HG03571 (cell line): Measurements from ENCODE around the gene MBTPS1.

ENCODE experiments used
- ATAC-seq: cut with Tn5 transposase; IDR thresholded peaks from one replicate; pipeline ENCODE4 v1.9.1; 2021; ENCODE audit not compliant: unreplicated experiment

MBTPS1 gene

DNA sequence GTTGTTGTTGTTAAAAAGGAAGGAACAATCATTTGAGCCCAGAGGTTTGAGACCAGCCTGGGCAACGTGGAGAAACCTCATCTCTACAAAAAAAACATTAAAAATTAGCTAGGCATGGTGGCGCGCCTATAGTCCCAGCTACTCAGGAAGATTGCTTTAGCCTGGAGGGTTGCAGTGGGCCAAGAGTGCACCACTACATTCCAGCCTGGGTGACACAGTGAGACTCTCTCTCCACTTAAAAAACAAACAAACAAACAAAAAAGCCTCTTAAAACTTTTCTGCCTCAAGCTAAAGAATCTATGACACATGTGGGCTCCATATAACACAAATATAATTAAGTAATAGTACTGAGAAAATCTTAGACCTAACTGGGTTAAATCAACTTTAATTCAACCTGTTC, 12.5 kb downstream of the MBTPS1 start:
- ATAC-seq, result no peak

DNA sequence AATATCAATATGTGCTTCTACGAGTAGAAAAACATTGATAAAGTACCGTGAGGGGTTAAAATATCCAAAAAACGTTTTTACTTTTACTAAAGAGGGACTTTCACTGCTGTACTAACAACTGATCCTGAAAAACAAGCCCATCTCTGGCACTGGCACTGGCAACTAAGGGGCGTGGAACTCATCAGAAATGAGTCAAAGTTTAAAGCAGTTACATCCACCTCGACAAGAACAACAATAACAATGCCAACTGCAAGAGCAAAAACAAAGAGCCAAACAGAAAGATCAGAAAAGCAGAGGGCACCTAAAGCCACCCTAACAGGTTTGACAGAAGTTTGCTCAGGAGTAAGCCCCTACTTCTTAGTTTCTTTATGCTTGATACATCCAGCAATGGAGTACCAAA, 13.1 kb downstream of the MBTPS1 start:
- ATAC-seq, result no peak

DNA sequence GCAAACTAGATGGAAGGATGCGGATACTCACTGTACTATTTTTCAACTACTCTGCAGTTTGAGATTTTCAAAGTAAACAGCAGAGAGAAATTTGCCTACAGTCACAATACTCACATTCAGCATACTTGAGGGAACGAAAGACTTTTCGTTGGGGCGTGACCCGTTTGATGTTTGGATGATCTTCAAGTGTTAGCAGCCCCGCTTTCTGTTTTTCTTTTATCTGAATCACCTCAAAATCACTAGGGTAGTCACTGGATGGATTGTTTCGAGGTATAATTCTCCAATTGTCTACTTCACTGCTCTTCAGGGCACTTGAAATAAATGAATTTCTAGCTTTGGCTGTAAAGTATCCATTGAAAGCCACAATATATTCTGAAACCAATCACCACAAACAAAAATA, 17.8 kb downstream of the MBTPS1 start:
- ATAC-seq, result no peak

DNA sequence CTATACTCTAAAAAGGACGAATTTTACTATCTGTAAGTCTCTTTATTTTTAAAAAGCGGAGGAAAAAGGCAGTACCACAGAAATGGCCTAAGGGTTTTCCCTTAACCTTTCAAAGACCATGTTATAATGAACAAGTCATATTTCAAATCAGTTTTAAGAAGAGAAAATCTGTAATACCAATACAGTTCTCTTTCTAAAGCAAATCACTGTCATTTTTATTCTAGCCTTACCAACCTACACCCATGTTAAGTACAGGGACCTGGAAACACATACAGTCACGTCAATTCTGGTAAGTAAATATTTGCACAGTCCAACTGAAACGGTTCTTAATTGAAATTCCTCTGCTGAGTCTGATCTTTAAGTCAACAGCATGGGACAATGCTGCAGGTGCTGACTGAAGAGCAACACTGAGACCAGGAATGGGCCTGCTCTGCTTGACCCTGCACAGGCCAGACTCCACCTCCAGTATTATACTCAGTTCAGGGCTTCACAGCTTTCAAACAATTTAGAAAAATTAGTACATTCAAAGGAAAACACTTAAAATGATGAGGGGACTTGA, 20.2 kb downstream of the MBTPS1 start:
- ATAC-seq, result no peak

DNA sequence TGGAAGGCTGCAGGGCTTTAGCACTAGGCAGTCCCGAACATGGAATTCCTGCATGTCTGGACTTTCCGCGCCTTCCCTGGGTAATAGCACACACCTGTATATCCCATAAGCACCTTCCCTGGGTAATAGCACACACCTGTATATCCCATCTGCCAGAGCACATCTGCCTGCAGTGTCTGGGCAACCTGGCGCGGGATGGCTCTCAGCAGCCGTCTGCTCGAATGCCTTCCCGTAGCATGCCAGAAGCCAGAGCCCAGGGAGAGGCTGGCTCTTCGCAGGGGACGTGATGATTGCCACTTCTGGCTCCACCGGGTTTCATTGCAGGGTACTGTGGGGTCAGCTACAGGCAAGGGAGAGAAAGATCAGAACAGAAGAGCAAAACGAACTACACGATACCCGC, 21.3 kb downstream of the MBTPS1 start:
- no peak for ATAC-seq

DNA sequence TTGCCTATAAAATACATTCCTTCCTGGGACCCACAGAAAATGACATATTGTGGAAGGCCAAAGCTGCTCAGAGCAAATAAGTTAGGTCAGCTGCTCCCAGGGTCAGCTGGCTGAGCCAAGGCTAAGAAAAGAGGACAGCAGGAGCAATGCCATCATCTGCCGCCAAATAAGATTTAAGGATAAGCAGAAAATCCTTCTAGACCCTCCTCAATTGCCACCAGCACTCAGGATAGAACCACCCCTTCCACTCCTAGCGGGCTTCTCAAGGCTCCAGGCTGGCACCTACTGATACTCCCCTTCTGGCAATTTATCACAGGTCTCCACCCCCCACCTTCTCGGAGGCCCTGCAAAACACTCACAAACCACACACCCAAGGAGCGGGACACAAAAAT, 22.9 kb downstream of the MBTPS1 start:
- ATAC-seq, result no peak

DNA sequence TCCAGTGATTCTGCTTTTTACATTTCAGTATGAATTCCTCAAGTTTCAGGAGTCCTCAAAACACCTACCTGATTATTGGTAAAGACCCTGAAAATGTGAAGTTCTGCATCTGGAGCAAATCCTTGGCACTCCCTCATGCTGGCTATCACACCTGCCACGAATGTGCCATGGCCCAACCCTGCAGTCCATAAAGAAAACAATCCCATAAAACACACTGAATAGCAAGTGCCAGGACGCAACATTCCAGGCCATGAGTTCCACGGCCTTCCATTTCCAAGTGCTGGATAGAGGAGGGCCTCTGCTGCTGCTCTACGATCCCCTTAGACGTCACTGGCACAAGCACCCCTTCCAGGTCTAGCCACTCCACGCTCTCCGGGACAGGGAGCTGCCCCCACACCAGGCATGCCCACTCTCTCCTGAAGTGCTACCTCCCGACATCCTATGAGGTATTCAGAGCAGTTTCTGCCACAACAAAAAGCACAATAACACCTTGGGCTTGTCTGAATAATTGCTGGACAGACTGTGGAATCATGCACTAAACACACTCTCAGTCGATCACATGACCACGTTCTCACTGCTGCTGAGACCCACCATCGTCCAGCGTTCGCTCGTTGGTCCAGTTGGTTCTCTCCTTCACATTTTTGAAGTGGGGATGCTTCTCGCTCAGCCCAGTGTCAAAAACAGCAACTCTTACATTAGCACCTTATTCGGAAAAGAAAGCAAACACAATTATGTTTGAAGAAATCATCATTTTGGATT, 23.4 kb downstream of the MBTPS1 start:
- no peak for ATAC-seq

DNA sequence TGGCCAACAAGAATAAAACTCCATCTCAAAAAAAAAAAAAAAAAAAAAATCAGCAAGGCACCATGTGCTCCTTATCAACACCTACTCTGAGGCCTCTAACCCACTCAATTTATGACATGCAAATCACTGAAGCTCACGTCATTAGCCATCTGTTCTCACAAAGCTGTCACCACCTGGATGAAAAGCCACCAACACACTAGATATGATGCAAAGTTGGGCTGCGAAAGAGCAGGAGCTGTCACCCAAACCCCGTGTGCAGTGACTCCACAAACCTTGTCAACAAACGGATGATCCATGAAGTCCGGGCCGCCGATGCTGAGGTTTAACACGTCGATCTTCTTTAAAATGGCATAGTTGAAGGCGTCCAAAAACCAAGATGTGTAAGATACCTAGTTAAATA, 25.3 kb downstream of the MBTPS1 start:
- no peak for ATAC-seq

DNA sequence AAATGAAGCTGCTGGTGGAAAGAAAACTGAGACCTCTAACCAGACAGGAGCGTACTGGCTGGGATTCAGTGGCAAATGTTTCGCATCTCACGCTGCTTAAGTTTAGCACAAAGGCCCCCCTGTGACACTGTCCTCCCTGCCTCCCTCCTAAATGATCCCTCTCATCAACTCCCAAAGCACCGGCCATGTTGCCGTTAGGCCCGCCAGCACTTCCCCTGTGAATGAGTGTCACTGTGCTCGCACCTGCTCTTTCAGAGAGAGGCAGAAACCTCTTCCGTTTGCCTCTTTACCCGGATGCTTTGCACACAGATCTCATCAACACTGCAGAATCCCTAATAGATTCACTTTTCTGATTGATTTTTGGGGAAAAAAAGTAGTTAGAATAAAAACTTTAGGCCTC, 26.5 kb downstream of the MBTPS1 start:
- no peak for ATAC-seq

DNA sequence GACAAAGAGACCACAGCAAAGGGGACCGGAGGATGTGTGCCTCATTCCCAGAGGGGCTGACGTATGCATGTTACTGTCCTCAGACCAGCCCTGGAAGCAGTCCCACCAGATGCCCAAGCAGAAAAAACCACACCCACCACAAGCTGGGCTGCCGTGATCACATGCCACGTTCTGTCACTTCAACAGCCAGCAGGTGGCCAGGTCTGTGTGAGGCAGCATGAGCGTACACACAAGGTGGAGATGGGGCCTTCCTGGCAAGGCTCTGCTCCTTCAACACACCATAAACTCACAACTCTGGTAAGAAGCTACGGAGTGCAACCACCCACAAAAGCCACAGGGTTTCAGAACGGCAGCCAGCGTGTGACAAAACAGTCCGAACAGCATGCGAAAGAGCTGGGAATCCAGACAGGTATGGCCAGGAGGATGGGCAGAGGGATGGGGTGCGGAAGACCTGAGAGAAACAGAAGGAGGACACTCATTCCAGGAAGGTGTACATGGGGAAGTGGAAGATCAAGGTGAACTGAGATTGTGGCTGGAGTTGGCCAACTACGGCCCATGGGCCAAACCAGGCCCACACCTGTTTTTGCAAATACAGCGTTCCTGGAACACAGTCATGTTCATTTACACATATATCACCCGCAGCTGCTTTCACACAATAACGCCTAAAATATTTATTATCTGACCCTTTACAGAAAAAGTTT, 27.9 kb downstream of the MBTPS1 start:
- peak; percentile 70 for ATAC-seq

DNA sequence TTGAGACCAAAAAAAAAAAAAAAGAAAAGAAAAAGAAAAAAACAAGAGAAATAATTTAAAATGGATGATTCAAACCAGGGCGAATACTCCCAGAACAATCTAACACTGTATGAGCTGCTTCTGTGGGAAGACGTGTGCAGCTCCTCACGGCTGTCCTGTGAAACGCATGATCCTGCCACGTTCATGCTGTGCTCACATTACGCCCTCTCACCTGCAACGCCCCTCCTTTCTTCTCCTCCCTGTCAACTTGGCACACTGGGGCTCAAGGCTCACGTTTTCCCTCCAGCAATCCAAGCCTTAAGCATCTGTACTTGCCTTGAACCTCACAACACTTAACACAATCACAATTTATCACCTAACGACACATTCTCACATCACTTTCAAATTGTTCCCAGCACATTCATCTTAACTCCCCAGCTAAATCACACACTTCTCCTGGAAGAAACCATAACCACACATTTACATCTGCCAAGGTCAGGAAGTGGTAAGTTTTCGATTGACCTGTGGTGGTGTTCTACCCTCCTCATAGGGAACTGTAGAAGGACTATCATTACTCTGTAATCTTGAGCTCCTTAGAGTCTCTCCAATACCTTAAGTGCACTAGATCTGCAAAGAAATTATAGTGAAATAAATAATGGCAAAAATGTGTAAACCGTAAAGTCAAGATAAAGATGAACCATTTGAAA, 29.1 kb downstream of the MBTPS1 start:
- ATAC-seq, result no peak

DNA sequence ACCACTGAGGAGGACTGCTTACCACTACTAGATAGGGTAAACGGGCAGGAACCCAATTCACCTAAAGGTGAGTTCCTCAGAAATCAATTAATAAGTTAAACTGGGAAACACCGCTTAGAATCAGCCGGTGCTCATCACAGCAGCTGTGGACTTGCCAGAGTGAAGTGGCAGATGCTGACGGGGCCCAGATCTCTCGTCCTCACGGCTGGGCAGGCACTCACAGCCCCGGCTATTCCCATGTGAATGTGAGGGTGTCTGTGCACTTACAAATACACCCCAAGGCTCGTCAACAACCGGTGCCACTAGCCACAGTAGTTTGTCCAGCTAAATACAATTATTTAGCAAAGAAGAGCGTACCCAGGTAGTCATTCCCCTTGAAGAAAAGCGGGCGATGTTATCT, 29.7 kb downstream of the MBTPS1 start:
- ATAC-seq, result no peak

DNA sequence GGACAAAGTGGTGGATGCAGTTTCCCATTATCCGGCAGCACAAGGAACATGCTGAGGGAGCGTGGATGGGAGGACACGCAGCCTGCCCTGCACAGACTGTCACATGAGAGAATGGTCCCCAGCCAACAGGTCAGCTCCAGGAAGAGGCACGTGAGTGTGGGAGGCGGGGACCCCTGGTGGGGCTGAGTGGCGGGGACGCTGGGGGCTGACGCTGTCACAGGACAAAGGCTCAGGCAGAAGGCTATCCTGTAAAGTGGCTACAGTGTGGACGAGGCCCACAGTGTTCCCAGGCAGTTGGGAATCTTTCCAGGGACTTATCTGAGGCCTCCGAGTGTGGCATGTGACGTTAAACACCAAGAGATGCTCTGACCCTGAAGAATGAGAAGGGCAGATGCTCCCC, 30.4 kb downstream of the MBTPS1 start:
- ATAC-seq, result no peak

DNA sequence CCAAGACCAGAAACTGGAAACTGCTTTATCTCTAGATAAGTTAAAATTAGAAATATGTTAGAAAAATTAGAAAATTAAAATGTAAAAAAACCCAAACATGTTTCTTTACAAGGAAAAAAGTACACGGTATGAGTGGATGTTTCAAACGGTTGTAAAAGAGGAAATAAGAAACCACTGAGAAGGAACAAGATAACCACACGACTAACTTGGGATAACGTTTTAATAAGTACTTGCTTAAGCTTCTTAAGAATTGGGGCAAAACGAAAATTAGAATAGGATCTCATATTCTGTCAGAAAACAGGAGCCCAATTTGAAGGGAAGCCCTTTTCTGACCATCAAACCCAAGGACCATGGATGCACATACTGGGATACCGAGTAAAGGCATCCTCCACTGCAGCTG, 31.0 kb downstream of the MBTPS1 start:
- no peak for ATAC-seq

DNA sequence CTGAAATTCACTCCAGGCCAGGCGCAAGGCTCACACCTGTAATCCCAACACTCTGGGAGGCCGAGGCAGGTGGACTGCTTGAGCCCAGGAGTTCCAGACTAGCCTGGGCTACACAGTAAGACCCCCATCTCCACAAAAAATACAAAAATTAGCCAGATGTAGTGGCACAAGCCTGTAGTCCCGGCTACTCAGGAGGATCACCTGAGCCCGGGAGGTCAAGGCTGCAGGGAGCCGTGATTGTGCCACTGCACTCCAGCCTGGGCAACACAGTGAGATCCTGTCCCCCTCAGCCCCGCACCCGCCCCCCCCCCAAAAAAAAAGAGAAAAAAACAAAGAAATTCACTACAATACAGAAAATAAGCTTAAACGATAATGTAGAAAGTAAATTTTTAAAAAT, 31.5 kb downstream of the MBTPS1 start:
- ATAC-seq, result no peak

DNA sequence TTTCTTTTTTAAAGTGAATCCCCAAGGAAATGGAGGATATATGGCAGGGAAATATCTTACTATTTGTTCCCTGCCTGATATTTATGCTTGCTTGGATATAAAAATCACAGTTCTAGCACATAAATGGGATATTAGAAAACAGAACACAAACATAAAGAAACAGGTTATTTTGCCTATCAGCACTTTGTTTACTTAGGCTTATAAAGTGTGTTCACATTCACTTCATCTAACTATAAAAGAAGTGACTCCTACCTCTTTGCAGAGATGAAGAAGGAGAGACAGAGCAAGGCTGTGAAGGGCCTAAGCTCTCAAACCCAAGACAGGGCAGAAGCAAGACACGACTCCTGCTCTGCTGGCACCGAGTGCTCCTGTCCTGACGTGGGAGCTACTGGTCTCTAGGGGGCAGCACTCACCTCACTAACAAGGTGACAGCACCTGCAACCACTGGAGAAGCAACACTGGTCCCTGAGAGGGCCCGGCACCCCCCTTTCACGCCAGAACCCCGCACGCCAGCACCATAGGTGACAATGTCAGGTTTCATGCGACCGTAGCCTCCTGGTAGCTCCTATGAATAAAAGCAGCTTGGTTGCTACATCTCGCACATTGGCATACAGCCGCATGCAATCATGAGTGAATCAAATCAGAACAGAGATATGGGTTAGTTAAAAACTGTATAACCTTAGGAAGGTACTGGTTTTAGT, 32.0 kb downstream of the MBTPS1 start:
- ATAC-seq, result no peak

DNA sequence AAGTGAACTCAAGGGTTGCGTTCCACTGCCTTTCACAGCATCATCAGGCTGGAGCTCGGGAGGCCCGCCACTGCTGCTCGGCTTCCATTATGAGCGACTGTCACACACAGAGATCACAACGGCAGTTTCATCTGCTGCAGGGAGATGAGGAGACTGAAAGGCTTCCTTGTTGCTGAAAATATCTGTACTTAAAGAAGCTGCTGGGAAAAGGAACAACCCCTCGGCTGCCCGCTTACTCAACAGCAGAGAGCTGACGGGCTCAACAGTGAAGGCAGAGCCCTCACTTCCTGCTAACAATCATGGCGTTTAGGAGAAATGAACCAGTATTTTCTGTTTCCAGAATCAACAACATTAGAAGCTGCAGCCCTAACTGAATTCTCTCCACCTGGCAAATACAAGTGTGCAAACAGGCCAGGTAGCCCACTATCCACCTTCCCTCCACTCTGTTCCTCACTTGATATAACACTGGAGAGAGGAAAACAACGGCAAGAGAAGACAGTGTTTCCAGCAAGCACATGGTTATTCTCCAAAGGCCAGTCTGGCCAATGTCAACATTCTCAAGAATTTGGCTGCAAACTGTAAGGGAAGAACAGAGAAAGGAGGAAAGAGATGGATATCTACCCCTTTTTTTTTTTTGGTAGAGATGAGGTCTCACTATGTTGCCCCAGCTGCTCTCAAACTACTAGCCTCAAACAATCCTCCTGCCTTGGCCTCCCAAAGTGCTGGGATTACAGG, 33.7 kb downstream of the MBTPS1 start:
- no peak for ATAC-seq

DNA sequence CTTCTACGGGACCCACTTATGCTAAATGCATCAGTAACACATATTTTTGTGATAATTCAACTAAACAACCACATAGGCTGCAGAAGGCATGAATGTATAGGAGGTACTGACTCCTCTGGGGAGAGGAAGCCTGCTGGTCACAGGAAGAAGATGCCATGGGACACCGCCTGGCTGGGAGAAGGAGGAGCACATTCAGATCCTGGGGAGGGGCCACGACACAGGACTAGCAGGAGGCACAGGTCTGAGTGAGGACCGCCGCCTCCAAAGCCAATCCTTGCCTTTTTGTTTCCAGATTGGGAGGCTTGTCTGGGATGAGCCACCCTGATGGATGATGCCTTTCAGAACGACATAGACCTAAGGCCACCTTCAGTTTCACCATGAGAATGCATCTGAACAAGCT, 34.6 kb downstream of the MBTPS1 start:
- ATAC-seq, result no peak

DNA sequence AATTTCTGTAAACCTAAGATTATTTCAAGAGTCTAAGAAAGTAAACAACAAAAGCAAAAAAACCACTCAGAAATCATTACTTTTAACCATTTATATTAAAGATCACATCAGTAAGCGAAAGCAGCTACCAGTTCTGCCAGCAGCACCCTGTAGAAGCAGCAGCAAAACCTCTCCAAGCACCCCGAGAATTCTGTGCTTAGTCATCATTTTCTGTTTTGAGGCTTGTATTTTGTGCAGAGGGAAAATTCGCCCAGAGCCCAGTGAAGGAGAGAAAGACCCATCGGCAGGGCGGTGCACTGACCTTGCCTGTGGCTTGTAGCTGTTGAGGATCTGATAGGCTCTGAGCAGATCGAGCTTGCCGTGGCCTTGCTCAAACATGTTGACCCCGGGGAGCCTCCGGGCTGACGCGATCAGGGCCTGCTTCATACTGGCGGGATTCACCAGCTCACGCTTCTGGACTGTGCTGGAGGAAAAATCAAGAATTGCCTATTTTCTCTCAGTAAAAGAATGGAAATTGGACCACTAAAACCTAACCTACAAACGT, 35.2 kb downstream of the MBTPS1 start:
- no peak for ATAC-seq

DNA sequence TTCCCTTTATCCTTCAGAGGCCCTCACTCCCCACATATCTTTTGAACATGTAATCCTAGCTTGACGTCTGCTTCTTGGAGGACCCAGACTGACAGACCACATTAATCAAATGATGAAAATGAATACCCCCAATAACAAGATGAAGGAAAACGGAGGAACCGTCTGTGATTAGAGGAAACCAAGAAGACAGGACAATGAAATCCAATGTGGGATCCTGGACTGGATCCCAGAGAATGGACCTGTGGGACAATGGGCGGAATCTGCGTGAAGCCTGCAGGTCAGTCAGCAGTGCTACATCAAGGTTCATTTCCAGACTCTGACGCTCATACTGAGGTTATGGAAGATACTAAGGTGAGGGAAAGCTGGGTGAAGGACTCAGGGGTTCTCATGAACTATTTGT, 35.9 kb downstream of the MBTPS1 start:
- ATAC-seq, result no peak
